Hepatocyte (in vitro differentiated cells): Measurements from ENCODE around the gene OXER1. TPM values are rescaled to one million over a fixed set of nuclear protein-coding genes. Genes with fewer than 3 reads are reported as not detected.

Source experiments
- DNase-seq: peaks from one replicate; pipeline ENCODE4 v3.0.0-alpha.2; 2016; ENCODE audit warnings: low spot score
- H2AFZ ChIP-seq: fragments of 200-600 bp; sonication (generic); 2 replicates; pipeline ENCODE4 v1.6.0; 2016; ENCODE audit warnings: antibody characterized with exemption, mild to moderate bottlenecking
- H3K27ac ChIP-seq: fragments of 200-600 bp; sonication (generic); 2 replicates; pipeline ENCODE4 v1.5.1; 2016; ENCODE audit warnings: mild to moderate bottlenecking
- H3K27me3 ChIP-seq: fragments of 200-600 bp; sonication (generic); 2 replicates; pipeline ENCODE4 v1.6.1; 2016
- H3K36me3 ChIP-seq: fragments of 200-600 bp; sonication (generic); replicated peaks from 2 replicates; pipeline ENCODE4 v1.5.1; 2016; ENCODE audit warnings: low read depth; ENCODE audit not compliant: insufficient read depth
- H3K4me1 ChIP-seq: fragments of 200-600 bp; sonication (generic); 2 replicates; pipeline ENCODE4 v1.5.1; 2016; ENCODE audit warnings: mild to moderate bottlenecking, moderate library complexity; ENCODE audit not compliant: insufficient read depth
- H3K4me2 ChIP-seq: fragments of 200-600 bp; sonication (generic); 2 replicates; pipeline ENCODE4 v1.6.0; 2016
- H3K4me3 ChIP-seq: fragments of 200-600 bp; sonication (generic); 2 replicates; pipeline ENCODE4 v1.5.1; 2016; ENCODE audit warnings: mild to moderate bottlenecking
- H3K79me2 ChIP-seq: fragments of 200-600 bp; sonication (generic); 2 replicates; pipeline ENCODE4 v1.6.0; 2017; ENCODE audit warnings: mild to moderate bottlenecking
- H3K9me2 ChIP-seq: fragments of 200-600 bp; sonication (generic); replicated peaks from 2 replicates; pipeline ENCODE4 v1.6.0; 2017; ENCODE audit warnings: mild to moderate bottlenecking; ENCODE audit not compliant: insufficient read depth
- H3K9me3 ChIP-seq: fragments of 200-600 bp; sonication (generic); 2 replicates; pipeline ENCODE4 v1.5.1; 2016; ENCODE audit warnings: low read depth, mild to moderate bottlenecking
- H4K20me1 ChIP-seq: fragments of 200-600 bp; sonication (generic); 2 replicates; pipeline ENCODE4 v1.6.0; 2016; ENCODE audit warnings: mild to moderate bottlenecking; ENCODE audit not compliant: insufficient read depth, poor library complexity, severe bottlenecking
- EZH2 ChIP-seq: fragments of 200-600 bp; sonication (generic); IDR thresholded peaks from 2 replicates; pipeline ENCODE4 v1.6.1; 2016; ENCODE audit warnings: antibody characterized with exemption, mild to moderate bottlenecking, borderline replicate concordance
- EZH2phosphoT487 ChIP-seq: fragments of 200-600 bp; sonication (generic); IDR thresholded peaks from one replicate; pipeline ENCODE4 v1.6.1; 2018; ENCODE audit warnings: antibody characterized with exemption, mild to moderate bottlenecking, low read depth, moderate library complexity; ENCODE audit not compliant: unreplicated experiment, severe bottlenecking
- WGBS: methylation state at CpG from one replicate; pipeline ENCODE4 v1.1.6; 2016; ENCODE audit warnings: low lambda C conversion rate; ENCODE audit errors: missing lambda C conversion rate; 5-methylcytosine and 5-hydroxymethylcytosine counted together
- polyA plus RNA-seq: library from polyadenylated mRNA; unstranded; fragments of >200 nt; fragmentation: Nextera tagmentation; extraction: Ambion mirVana; gene quantifications from 2 replicates; pipeline ENCODE4 v1.2.1, GENCODE V29; 2016
- total RNA-seq: library from RNA; depleted of rRNA; stranded (reverse); fragments of >200 nt; gene quantifications from 2 replicates; pipeline ENCODE4 v1.2.3, GENCODE V29; 2014
- TF ChIP-seq, protein P1 (sequence below): fragments of 200-600 bp; sonication (generic); IDR thresholded peaks from 2 replicates; pipeline ENCODE4 v1.5.1; 2016; ENCODE audit warnings: antibody characterized with exemption, mild to moderate bottlenecking; ENCODE audit not compliant: poor library complexity

The OXER1 gene
- total and polyA plus RNA-seq, 2 experiments from 2014 or later = 5.1 to 9.5 TPM

DNA sequence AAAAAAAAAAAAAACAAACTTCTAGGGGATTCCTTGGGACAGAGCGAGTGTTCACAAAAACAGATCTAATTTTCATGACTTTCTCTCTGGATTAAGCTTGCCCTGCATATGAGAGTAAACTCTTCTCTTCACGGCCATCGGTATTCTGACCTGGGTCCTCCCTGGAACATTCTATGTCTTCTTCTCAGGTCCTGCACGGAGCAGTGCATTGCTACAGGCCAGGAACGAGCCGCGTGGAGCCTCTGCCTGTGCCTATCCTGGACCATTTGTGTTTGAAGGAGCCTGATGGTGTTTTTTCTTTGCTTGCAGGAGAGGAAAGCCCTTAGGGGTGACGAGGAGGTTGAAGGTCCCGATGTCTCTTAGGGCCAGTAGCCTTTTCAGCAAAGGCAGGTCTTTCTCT is 1.8 kb upstream of the OXER1 start:
- H3K4me1 ChIP-seq = no peaks in the 10 kb centered on the region
- no peaks in the 10 kb centered on the region for H3K79me2 ChIP-seq
- no peaks in the 10 kb centered on the region for H3K9me3 ChIP-seq
- H3K4me2 ChIP-seq = no peak overlapping the region
- H3K4me3 ChIP-seq = no peak overlapping the region
- TF ChIP-seq, protein P1, sequence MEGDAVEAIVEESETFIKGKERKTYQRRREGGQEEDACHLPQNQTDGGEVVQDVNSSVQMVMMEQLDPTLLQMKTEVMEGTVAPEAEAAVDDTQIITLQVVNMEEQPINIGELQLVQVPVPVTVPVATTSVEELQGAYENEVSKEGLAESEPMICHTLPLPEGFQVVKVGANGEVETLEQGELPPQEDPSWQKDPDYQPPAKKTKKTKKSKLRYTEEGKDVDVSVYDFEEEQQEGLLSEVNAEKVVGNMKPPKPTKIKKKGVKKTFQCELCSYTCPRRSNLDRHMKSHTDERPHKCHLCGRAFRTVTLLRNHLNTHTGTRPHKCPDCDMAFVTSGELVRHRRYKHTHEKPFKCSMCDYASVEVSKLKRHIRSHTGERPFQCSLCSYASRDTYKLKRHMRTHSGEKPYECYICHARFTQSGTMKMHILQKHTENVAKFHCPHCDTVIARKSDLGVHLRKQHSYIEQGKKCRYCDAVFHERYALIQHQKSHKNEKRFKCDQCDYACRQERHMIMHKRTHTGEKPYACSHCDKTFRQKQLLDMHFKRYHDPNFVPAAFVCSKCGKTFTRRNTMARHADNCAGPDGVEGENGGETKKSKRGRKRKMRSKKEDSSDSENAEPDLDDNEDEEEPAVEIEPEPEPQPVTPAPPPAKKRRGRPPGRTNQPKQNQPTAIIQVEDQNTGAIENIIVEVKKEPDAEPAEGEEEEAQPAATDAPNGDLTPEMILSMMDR = no peak
- no peak for TF ChIP-seq EZH2phosphoT487
- no peak for TF ChIP-seq EZH2
- H2AFZ ChIP-seq = no peak overlapping the region
- no peaks in the 10 kb centered on the region for H3K27me3 ChIP-seq
- WGBS = 98% methylated on average over 9 of the region's 9 CpGs
- H3K27ac ChIP-seq = no peak overlapping the region
- no peaks in the 10 kb centered on the region for H4K20me1 ChIP-seq
- DNase-seq = no peak
- H3K9me2 ChIP-seq = no peaks in the 10 kb centered on the region
- no peaks in the 10 kb centered on the region for H3K36me3 ChIP-seq

DNA sequence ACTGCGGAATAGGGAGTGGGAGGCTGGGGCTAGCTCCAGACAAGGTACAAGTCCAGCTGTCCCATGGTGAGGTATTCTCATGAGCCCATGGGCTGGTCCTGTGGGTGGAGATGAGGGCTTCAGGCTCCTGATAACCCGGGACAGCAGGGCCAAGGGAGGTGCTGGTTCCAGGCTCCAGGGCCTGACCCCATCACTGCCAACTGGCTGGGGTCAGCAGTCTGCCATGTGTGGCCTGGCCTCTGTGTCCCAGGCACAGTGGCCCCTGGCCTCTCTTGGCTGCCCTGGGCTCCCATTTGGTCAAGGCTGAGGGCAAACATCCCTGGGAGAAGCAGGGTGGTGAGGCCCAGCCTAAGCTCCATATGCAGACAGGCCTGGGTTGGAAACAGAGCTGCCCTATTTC is 966 bp upstream of the OXER1 start:
- 96% methylated on average over 2 of the region's 2 CpGs for WGBS
- Histone ChIP-seq H4K20me1 (no peaks in the 10 kb centered on the region), H3K27ac (no peak overlapping the region), H3K4me2 (no peak overlapping the region), H3K27me3 (no peaks in the 10 kb centered on the region), H3K79me2 (no peaks in the 10 kb centered on the region), H3K9me3 (no peaks in the 10 kb centered on the region), H3K4me3 (no peak overlapping the region), H2AFZ (no peak overlapping the region), H3K4me1 (no peaks in the 10 kb centered on the region), H3K9me2 (no peaks in the 10 kb centered on the region), H3K36me3 (no peaks in the 10 kb centered on the region)
- TF ChIP-seq EZH2 (no peak), EZH2phosphoT487 (no peak)
- TF ChIP-seq, protein P1 = no peak
- no peak for DNase-seq

DNA sequence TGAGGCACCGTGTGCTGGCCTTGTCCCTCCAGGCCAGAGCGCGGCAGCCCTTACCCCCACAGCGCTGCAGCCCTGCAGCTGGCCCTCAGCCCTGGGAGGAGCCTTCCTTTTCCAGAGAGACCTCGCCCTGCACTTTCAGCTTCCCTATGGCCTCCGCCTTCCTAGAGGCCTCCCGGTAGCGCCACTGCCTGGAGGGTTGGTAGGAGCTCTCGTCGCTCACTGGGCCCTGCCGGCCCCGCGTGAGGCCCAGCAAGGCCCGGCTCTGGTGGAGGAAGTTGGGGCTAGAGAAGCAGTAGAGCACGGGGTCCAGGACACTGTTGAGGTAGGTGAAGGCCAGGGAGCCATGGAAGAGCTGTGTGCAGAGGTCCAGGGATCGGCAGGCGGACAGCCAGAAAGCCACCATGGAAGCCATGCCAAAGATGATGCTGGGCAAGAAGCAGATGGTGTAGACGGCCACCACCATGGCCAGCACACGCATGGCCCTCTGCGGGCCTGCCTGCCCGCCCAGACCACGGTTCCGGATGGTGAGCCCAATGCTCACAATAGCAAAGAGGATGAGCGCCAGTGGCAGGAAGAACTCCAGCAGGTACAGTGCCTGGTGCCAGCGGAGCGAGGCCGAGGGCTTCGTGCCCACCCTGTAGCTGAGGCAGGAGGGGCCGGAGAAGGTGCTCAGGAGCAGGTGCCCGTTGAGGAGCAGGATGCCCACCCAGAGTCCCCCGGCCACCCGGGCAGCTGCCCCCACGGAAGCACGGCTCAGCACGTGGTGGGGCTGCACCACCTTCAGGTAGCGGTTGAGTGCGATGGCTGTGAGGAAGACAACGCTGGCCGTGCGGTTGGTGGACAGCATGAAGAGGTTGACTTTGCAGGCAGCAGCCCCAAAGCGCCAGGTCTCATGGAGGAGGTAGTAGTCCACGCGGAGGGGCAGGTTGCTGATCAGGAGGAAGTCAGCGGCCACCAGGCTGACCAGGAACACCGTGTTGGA is 821 bp downstream of the OXER1 start:
- no peaks in the 10 kb centered on the region for H3K36me3 ChIP-seq
- no peak overlapping the region for H3K4me3 ChIP-seq
- H3K27me3 ChIP-seq = no peaks in the 10 kb centered on the region
- H4K20me1 ChIP-seq = no peaks in the 10 kb centered on the region
- H3K79me2 ChIP-seq = no peaks in the 10 kb centered on the region
- H3K27ac ChIP-seq = no peak overlapping the region
- H3K4me2 ChIP-seq = no peak overlapping the region
- WGBS = 96% methylated on average over 45 of the region's 45 CpGs
- DNase-seq = no peak
- no peak overlapping the region for H2AFZ ChIP-seq
- no peaks in the 10 kb centered on the region for H3K9me2 ChIP-seq
- TF ChIP-seq EZH2 = no peak
- H3K9me3 ChIP-seq = no peaks in the 10 kb centered on the region
- H3K4me1 ChIP-seq = no peaks in the 10 kb centered on the region

DNA sequence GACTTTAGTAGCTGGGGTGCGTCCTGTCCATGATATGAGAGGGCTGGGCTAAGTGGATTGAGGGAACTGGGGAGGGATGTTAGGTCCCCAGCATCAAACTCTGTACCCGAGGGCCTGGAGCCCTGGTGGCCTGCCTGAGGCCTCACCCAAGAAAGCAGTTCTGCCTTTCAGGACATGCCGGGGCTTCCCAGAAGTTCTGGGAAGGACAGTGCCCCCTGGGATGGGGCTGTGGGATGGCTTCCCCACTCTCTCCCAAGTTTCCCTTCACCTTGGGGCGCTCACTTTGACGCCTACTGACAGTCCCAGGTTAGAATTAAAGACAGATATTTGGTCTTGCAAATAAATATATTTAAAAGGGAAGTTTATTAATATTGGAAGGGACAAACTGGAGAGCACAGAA is 1.8 kb downstream of the OXER1 start:
- no peak for DNase-seq
- H3K9me3 ChIP-seq = no peaks in the 10 kb centered on the region
- H3K36me3 ChIP-seq = no peaks in the 10 kb centered on the region
- WGBS = 90% methylated on average over 5 of the region's 5 CpGs
- H3K4me3 ChIP-seq = no peak overlapping the region
- no peaks in the 10 kb centered on the region for H3K27me3 ChIP-seq
- H3K9me2 ChIP-seq = no peaks in the 10 kb centered on the region
- no peaks in the 10 kb centered on the region for H3K4me1 ChIP-seq
- TF ChIP-seq EZH2phosphoT487 (no peak), EZH2 (no peak)
- TF ChIP-seq, protein P1 = no peak
- no peak overlapping the region for H3K4me2 ChIP-seq
- no peak overlapping the region for H2AFZ ChIP-seq
- H4K20me1 ChIP-seq = no peaks in the 10 kb centered on the region
- no peak overlapping the region for H3K27ac ChIP-seq
- no peaks in the 10 kb centered on the region for H3K79me2 ChIP-seq
